ENCODE measurements around the gene NFYB.
"Not testable (repeated sequence)": the region's sequence is repeated elsewhere in the genome, so short reads cannot be mapped to it uniquely, and the experiment has no call there.

NFYB gene

DNA sequence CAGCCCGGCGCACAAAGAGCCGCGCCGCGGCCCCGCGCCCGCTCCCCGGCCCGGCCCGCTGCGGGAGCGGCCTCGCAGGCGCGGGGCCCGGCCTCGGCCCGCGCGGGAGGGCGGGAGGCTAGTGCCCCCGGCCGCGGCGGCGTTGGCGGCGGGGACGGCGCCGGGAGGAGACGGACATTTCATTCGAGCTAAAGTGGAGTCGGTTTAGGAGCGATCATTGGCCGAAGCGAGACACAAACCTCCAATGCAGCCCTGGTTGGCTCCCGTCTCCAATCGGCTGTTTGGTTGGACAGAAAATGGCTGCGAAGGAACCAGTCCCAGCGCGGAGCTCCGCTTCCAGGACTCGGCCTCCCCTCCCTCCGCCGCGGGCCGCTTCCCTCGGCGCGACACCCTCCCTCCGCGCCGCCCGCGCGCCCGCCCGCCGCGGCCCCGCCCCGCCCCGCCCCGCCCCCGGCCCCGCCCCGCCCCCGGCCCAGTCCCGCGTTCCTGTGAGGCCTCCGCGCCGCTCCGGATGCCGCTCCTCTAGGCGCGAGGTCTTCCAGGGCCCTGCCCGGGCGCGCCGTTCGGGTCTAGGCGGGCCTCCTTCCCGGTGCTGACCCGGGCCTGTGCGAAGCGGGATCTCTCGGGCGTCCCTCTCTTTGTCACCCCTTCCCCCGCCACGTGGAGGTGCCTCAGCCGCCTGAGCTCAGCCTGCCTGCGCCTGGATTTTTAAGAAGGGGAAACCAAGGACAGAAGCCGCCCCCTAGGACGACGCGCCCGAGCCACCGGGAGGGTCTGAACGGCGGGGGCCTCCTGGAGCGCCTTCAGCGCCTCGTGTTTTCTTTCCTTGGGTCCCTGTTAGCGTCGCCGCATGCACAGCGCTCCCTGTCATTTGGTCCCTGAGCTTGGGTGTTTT lies at the start of gene NFYB:
NFYB (minus strand) TSS at position 309 of the 895 bp plus-strand sequence. CDS start 2,757 bp downstream, outside the sequence.
- Mint-ChIP-seq H3K4me3 (peak within 1 kb of the TSS; percentile 92), H3K4me1 (peaks cover 5% of the 10 kb centered on the region), H3K27me3 (no peaks in the 10 kb centered on the region), H3K27ac (peak within 1 kb of the TSS; percentile 79), H3K9me3 (no peaks in the 10 kb centered on the region), H3K36me3 (no peaks in the 10 kb centered on the region)

DNA sequence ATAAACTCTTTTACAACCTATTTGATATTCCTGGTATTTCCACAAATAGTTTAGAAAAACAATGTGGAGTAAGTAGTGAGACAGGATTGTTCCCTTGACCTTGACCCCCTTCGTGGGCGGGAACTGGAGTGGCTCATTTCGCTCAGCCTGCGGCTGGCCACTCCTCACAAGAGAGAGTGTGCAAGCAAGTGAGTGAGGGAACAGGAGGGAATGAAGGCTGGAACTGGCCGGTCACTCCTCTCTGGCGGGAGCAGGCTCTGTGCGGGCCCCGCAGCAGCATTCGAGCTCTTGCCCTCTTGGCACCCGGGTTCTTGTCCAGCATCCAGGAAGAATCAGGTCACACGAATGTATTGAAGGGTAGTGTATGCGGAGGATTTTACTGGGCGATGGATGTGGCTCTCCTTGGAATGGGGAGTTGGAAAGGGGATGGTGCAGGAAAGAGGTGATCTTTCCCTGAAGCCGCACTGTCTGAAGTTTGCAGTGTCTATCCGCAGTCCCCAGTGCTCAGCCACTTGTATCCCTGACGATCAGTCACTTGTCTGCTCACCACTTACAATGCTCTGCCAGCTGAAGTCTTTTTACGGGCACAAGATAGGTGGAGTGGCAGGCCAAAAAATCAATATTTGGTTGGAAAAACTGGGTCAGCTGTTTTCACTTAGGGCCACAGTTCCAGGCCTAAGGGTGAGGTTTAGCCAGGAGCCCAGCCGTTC lies 49.6 kb upstream of the NFYB start:
- Mint-ChIP-seq H3K4me1 (no peaks in the 10 kb centered on the region), H3K9me3 (no peaks in the 10 kb centered on the region), H3K27me3 (no peaks in the 10 kb centered on the region), H3K36me3 (no peaks in the 10 kb centered on the region), H3K27ac (no peak overlapping the region), H3K4me3 (no peak overlapping the region)

DNA sequence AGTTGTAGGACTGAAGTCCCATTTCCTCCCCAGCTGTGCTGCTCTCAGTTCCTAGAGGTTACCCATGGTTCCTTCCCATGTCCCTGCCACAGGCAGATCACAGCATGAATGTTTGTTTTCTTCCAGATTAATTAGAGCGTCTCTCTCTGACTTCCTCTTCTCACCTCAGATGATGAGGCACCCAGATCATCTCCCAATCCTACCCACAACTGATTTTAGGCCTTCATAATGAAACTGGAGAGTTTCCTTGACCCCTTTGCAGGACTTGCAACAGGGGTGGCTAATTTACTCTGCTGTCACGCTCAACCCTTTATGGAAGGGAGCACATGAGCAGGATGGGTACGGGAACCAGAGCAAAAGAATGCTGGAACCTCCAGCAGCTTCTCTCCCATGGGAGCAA lies 45.4 kb upstream of the NFYB start:
- Mint-ChIP-seq H3K4me3 (no peak overlapping the region), H3K27me3 (no peaks in the 10 kb centered on the region), H3K27ac (no peak overlapping the region), H3K4me1 (no peaks in the 10 kb centered on the region), H3K36me3 (peaks cover 2% of the 10 kb centered on the region), H3K9me3 (no peaks in the 10 kb centered on the region)

DNA sequence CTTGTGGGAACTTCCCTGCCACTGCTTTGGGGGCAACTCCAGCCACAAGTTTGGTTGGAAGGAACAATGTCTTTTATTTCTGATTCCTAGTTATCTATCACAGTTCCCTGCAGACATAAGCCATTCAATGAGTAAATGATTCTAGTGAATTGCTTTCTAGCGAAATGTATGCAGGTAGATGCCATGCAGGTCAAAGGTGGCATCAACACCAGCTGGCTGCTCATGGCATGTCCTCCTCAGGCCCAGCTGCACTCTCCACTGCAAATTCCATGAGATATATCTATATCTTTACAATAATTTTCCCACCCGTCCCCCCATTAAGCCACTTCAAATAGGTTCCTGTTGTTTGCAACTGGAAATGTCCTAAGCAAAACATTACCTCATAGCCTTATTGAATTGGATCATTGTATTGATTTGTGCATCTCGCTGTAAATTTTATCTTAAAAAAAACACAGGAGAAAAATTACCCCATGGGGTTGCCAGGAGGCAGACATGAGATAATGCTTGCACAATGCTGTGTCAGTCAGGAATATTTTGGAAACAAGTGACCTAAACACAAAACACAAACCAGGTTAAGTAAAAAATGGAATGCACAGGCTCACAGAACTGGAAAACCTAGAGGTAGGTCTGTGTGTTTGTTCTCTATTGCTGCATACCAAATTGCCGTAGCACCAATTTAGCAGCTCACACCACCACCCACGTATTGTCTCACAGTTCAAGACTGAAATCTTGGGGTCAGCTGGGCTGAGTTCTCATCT lies 44.8 kb upstream of the NFYB start:
- no peaks in the 10 kb centered on the region for H3K9me3 Mint-ChIP-seq
- H3K4me3 Mint-ChIP-seq, result no peak overlapping the region
- no peaks in the 10 kb centered on the region for H3K4me1 Mint-ChIP-seq
- H3K27me3 Mint-ChIP-seq, result no peaks in the 10 kb centered on the region
- peaks cover 2% of the 10 kb centered on the region for H3K36me3 Mint-ChIP-seq
- H3K27ac Mint-ChIP-seq, result no peak overlapping the region

DNA sequence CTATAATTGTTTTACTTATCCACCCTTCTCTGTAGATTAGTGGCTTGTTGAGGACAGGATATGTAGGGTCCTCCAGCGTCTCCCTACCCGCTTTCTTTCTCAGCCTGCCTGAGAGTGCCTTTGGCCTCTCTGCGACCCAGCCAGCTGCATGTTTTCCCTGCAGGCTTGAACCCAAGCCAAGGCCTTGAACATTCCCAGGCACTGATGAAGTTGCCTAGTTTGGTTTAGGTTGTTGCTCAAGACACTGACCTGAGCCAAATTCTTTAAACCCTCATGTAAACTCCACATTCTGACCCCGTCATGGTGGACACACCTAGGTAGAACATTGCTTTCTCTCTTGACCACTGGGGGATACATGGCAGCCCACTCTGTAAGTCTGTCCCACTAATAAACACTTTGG lies 44.1 kb upstream of the NFYB start:
- no peaks in the 10 kb centered on the region for H3K4me1 Mint-ChIP-seq
- H3K4me3 Mint-ChIP-seq, result no peak overlapping the region
- no peaks in the 10 kb centered on the region for H3K27me3 Mint-ChIP-seq
- no peaks in the 10 kb centered on the region for H3K9me3 Mint-ChIP-seq
- peaks cover 2% of the 10 kb centered on the region for H3K36me3 Mint-ChIP-seq
- no peak overlapping the region for H3K27ac Mint-ChIP-seq

DNA sequence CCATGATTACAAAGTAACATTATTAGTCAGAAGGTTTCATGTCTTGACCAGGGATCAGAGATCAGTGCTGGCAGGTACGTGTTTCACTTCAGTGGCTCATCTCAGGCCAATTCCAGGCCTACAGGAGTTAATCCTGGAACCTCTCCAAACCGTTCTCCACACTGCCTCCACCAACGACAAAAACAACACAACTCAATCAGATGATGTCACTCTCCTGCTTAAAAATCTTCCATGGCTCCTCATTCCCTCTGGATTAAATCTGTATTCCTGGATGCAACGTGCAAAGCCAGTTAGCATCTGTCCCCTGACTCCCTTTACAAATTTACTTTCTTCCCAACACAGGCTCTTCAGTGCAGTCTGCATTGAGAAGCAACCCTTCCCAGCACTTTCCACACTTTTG lies 43.3 kb upstream of the NFYB start:
- Mint-ChIP-seq H3K4me3 (no peak overlapping the region), H3K36me3 (peaks cover 2% of the 10 kb centered on the region), H3K4me1 (no peaks in the 10 kb centered on the region), H3K9me3 (no peaks in the 10 kb centered on the region), H3K27ac (no peak overlapping the region), H3K27me3 (no peaks in the 10 kb centered on the region)

DNA sequence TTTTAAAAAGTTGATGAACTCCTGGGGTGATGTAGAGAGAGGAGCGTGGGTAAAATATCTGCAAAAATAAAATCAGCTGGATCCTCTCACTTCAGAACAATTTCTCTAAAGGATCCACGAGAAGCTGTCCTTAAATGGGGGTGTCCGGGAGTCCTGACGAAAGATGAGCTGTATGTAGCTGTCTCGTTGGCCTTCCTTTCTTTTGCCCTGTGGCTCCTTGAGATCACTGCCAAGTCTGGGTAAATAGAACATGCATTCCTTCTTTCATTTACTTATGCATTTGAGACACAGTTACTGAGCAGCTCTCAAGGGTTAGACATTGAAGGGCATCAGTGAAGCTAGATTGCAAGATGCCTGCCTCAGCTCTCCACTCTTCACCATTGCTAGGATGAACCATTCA lies 42.4 kb upstream of the NFYB start:
- Mint-ChIP-seq H3K27me3 (no peaks in the 10 kb centered on the region), H3K4me3 (no peak overlapping the region), H3K36me3 (peaks cover 2% of the 10 kb centered on the region), H3K27ac (no peak overlapping the region), H3K9me3 (no peaks in the 10 kb centered on the region), H3K4me1 (no peaks in the 10 kb centered on the region)

DNA sequence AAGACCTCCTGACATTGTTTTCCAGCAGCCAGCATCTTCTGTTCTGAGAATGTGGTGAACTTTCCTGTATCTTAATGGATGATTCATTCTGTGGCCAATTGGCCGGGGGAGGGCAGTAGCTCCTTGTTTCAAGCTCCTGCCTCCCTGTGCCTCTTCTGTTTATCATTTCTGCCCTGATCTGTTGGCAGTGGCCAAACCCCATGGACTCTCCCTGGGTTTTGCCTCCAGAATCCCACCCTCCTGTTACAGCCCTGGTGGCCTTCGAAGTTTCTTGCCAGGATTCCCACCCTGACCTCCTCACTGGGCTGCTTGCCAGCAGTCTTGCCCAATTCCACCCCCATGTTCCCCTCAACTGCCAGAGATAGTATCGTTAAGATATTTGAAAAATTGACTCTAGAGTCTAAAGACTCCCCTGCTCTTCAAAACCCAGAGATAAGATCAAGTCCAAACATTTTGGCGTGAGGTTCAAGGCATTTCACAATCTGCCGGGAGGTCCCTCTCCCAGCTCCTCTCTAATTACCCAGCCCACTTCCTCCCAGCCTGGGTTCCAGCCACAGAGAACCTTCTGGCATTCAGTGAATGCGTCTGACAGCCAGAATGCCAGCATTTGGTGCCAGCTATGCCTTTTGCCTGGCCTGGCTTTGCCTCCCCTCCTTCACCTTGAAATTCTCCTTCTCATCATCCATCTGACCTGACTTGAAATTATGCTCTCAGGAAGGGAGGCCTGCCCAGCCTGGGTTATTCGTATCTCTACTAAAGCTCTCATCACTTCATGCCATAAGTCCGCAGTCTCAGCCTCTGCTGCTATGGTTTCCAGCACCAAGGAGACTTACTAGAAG lies 39.9 kb upstream of the NFYB start:
- Mint-ChIP-seq H3K27me3 (no peaks in the 10 kb centered on the region), H3K9me3 (no peaks in the 10 kb centered on the region), H3K4me3 (no peak overlapping the region), H3K4me1 (no peaks in the 10 kb centered on the region), H3K36me3 (peaks cover 2% of the 10 kb centered on the region), H3K27ac (no peak overlapping the region)

DNA sequence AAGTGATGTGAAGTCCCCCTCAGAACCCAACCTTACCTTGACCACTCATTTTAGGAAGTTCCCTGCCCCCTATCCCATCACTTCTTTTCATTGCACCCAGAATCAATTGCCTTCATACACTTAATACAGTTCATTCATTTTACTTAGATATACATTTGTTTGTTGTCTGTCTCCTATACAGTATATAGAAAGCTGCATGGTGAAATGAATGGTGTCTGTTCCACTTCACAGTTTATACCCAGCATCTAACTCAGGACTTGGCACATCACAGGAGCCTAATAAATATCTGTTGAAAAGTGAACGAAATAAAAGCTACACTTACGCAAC lies 39.3 kb upstream of the NFYB start:
- no peaks in the 10 kb centered on the region for H3K9me3 Mint-ChIP-seq
- no peak overlapping the region for H3K4me3 Mint-ChIP-seq
- peaks cover 2% of the 10 kb centered on the region for H3K36me3 Mint-ChIP-seq
- no peaks in the 10 kb centered on the region for H3K27me3 Mint-ChIP-seq
- H3K27ac Mint-ChIP-seq, result no peak overlapping the region
- no peaks in the 10 kb centered on the region for H3K4me1 Mint-ChIP-seq

DNA sequence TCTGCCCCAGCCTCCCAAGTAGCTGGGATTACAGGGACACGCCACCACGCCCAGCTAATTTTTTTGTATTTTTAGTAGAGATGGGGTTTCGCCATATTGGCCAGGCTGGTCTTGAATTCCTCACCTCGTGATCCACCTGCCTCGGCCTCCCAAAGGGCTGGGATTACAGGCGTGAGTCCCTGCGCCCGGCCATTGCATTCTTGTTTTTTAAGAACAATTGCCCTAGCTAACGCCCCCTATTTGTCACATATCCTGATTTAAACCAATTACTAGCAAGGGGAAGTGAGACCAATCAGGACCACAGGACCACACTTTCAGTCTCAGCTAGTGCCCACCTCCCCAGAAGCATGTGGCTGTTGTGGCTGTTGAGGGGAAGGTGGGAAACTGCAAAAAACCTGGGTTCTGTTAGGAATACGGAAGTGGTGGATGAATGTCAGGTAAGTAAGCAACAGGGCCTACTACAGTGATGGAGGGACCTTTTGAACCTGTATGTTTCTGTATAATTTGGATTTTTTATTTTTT lies 37.8 kb upstream of the NFYB start:
- Mint-ChIP-seq H3K27me3 (no peaks in the 10 kb centered on the region), H3K4me3 (no peak overlapping the region), H3K9me3 (no peaks in the 10 kb centered on the region), H3K4me1 (no peaks in the 10 kb centered on the region), H3K36me3 (no peaks in the 10 kb centered on the region), H3K27ac (no peak overlapping the region)

DNA sequence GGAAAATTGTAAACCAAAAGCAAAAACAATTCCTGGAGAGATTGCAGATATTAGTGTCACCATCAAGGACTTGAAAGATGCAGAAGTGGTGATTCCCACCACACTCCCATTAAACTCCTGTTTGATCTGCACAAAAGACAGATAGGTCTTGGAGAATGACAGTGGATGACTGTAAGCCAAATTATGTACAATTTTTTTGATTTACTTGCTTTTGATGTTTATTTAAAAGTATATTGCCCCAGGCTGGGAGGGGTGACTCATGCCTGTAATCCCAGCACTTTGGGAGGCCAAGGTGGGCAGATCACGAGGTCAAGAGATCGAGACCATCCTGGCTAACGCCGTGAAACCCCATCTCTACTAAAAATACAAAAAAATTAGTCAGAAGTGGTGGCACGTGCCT lies 35.8 kb upstream of the NFYB start:
- not testable (repeated sequence) for H3K27ac Mint-ChIP-seq, H3K9me3 Mint-ChIP-seq

DNA sequence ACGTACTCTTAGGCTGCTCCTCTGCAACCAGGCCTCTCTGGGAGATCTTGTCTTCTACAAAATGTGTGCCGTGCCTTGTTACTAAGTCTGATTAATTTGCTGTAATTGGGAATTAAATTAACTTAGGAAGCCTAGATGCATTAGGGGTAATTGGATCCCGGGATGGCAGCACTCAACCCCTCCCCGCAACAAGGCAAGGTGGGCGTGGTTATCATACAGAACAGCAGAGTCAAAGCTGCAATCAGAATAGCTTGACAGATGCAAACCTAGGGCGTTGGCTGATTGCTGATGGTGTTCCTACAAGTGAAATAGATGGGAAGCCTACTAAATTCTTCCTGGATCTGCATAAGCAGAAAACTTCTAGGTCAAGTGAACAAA lies 34.5 kb upstream of the NFYB start:
- no peaks in the 10 kb centered on the region for H3K4me1 Mint-ChIP-seq
- H3K4me3 Mint-ChIP-seq, result no peak overlapping the region
- no peak overlapping the region for H3K27ac Mint-ChIP-seq
- no peaks in the 10 kb centered on the region for H3K27me3 Mint-ChIP-seq
- no peaks in the 10 kb centered on the region for H3K9me3 Mint-ChIP-seq
- no peaks in the 10 kb centered on the region for H3K36me3 Mint-ChIP-seq

More for the DNA sequence above, 35.8 kb upstream of the NFYB start:
- H3K27me3 Mint-ChIP-seq, H3K36me3 Mint-ChIP-seq, H3K4me1 Mint-ChIP-seq, H3K4me3 Mint-ChIP-seq: not testable (repeated sequence)

DNA sequence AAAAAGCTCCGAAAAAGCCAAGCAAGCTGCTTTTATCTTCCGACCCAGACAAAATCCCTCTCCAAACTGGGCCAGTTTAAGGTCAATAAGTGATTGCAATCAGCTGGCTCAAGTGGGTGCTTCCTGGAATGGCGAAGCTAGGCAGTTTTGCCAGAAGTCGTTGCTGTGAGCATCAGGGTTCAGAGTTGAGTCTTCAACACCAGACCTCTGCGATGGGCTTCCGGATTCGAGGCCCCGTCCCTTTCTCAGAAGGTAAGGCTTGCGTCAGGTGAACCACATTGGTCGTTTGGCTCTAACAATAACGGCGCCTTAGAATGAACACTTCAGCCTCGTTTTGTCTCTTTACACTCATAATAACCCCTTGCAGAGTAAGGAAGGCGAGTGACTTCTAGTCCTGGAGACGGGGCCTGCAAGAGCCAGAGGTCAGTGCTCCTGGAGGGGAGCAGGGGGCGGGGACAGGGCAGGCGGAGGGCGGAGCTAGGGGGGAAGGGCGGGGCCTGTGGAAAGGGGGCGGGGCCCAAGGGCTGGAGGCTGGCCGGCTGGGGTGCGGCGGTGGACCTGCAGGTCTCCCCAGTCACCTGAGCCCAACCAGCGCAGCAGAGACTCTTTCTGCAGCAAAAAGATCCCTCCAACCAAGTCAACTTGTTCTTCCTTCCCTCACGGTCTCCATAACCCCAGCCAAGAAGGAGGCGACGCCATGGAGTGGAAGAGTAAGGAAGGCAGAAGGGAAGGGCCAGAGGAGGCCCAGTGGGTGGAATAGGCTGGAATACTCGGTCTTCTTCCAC lies 34.0 kb upstream of the NFYB start:
- Mint-ChIP-seq H3K4me3 (no peak overlapping the region), H3K27me3 (no peaks in the 10 kb centered on the region), H3K9me3 (no peaks in the 10 kb centered on the region), H3K27ac (no peak overlapping the region), H3K36me3 (no peaks in the 10 kb centered on the region), H3K4me1 (no peaks in the 10 kb centered on the region)

DNA sequence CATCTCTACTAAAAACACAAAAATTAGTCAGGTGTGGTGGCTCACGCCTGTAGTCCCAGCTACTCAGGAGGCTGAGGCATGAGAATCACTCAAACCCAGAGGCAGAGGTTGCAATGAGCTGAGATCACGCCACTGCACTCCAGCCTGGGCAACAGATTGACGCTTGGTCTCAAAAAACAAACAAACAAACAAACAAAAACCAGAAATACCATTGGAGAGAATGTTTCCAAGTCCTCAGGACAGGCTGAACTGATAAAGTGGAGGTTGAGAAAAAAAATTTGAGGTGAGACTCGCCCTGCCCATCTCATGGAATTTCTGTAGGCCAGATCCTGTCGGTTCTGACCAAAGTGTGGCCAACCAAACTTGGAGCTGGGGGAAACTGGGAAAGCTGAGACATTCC lies 30.6 kb upstream of the NFYB start:
- H3K4me1 Mint-ChIP-seq, result no peaks in the 10 kb centered on the region
- H3K9me3 Mint-ChIP-seq, result no peaks in the 10 kb centered on the region
- no peak overlapping the region for H3K4me3 Mint-ChIP-seq
- H3K27me3 Mint-ChIP-seq, result no peaks in the 10 kb centered on the region
- H3K36me3 Mint-ChIP-seq, result no peaks in the 10 kb centered on the region
- H3K27ac Mint-ChIP-seq, result no peak overlapping the region

Measured in activated naive CD4-positive, alpha-beta T cell treated with anti-CD3 and anti-CD28 coated beads, Interleukin-2, amount 50 U/mL, for 24 hours (primary cell).